Measurements from ENCODE around the gene DQX1.

DQX1 gene

DNA sequence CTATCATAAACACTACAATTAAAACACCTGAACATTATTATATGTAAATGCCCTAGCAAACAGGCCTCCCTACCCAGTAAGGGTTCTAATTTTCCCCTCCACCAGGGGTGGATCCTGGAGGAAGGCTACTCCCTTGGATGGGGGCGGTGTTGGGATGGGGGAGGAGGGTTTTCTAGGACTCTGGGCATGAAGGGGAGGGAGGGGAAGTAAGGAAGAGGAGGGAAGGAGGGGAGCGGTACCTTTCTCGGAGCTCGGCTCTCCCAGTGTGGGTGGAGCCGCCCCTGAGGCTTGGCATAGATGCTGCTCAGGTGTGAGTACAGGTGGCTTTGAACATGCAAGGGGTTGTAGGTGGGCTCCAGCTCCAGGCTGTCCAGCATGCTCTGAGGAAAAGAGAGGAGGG is 33.9 kb upstream of the DQX1 start:
- Histone ChIP-seq H3K4me3 (ENCODE audit: low read depth, low read length) (no peak overlapping the region), H3K9me3 (ENCODE audit: control insufficient read depth, insufficient read depth, low read depth, low read length) (no peaks in the 10 kb centered on the region), H3K4me1 (ENCODE audit: control insufficient read depth, insufficient read depth, low read length) (no peaks in the 10 kb centered on the region), H3K27ac (ENCODE audit: extremely low read depth, low read depth, low read length) (no peak overlapping the region), H3K36me3 (ENCODE audit: control insufficient read depth in 2 of 2, insufficient read depth in 1 of 2, low read length in 2 of 2) (peaks cover 0 to 3% of the 10 kb centered on the region in 2 experiments; a peak in 1 of 3 replicates)
- TF ChIP-seq OVOL3 (tag by site-specific recombination; IDR thresholded peaks at IDR 0.05) (no peak), SP3 (tag by site-specific recombination; IDR thresholded peaks at IDR 0.05) (0 out of 2 replicates have a peak, but pooled peaks have one; percentile 9), ZNF37A (tag by site-specific recombination; IDR thresholded peaks at IDR 0.05) (no peak), KLF1 (tag by site-specific recombination; IDR thresholded peaks at IDR 0.05) (no peak), ZNF558 (tag by site-specific recombination; IDR thresholded peaks at IDR 0.05) (no peak), EGR2 (tag by site-specific recombination; IDR thresholded peaks at IDR 0.05; ENCODE audit: low read depth) (peak; percentile 42; the same call in 1 of the 2 replicates), ZFHX2 (tag by site-specific recombination; conservative IDR thresholded peaks at IDR 0.05) (0 out of 2 replicates have a peak, but pooled peaks have one; percentile 27)
- ChIA-PET CTCF (interaction anchor here (0.6 kb wide), 1 partner anchor 310 kb away, joined by 3 read pairs; no protein-coding TSS in a partner anchor), POLR2A (no interaction called here)

- H3K36me3 ChIP-seq (ENCODE audit: control insufficient read depth in 2 of 2, insufficient read depth in 1 of 2, low read length in 2 of 2) = peaks cover 0 to 3% of the 10 kb centered on the region in 2 experiments; a peak in 1 of 3 replicates
- ChIA-PET CTCF (interaction anchor here (0.5 to 2.3 kb wide), 8 partner anchors 29 to 1697 kb away, joined by 3 to 13 read pairs (median 3); partner anchors contain the start of genes AUP1, CCDC142, SEMA4F and TTC31), POLR2A (interaction anchor here (1.3 kb wide), 1 partner anchor 360 kb away, joined by 3 read pairs; the partner anchor contains the start of gene MTHFD2)
- H3K27ac ChIP-seq (ENCODE audit: extremely low read depth, low read depth, low read length) = no peak overlapping the region
- no peak overlapping the region for H3K4me3 ChIP-seq (ENCODE audit: low read depth, low read length)
- no peaks in the 10 kb centered on the region for H3K9me3 ChIP-seq (ENCODE audit: control insufficient read depth, insufficient read depth, low read depth, low read length)
- TF ChIP-seq ZNF629 (tag by site-specific recombination; IDR thresholded peaks at IDR 0.05) = no peak
- TF ChIP-seq ZNF341 (tag by site-specific recombination; IDR thresholded peaks at IDR 0.05; ENCODE audit: low read depth) = no peak
- TF ChIP-seq GLIS2 (tag by site-specific recombination; IDR thresholded peaks at IDR 0.05) = no peak
- no peak for TF ChIP-seq ZNF175 (tag by site-specific recombination; IDR thresholded peaks at IDR 0.05)
- no peak for TF ChIP-seq ZNF837 (tag by site-specific recombination; IDR thresholded peaks at IDR 0.05)
- TF ChIP-seq ZNF391 (tag by site-specific recombination; IDR thresholded peaks at IDR 0.05; ENCODE audit: borderline replicate concordance, low read depth) = no peak
- TF ChIP-seq ZBTB17 (tag by site-specific recombination; IDR thresholded peaks at IDR 0.05) = peak; percentile 89
- no peak for TF ChIP-seq ZNF558 (tag by site-specific recombination; IDR thresholded peaks at IDR 0.05)
- no peak for TF ChIP-seq KLF16 (tag by site-specific recombination; IDR thresholded peaks at IDR 0.05)
- peak; percentile 51 for TF ChIP-seq PRDM1 (tag by site-specific recombination; IDR thresholded peaks at IDR 0.05)
- TF ChIP-seq ZNF830 (tag by site-specific recombination; IDR thresholded peaks at IDR 0.05; ENCODE audit: low read depth) = no peak
- TF ChIP-seq KLF17 (tag by site-specific recombination; IDR thresholded peaks at IDR 0.05) = no peak
- no peak for TF ChIP-seq ZNF660 (tag by site-specific recombination; IDR thresholded peaks at IDR 0.05)
- TF ChIP-seq, protein P1, sequence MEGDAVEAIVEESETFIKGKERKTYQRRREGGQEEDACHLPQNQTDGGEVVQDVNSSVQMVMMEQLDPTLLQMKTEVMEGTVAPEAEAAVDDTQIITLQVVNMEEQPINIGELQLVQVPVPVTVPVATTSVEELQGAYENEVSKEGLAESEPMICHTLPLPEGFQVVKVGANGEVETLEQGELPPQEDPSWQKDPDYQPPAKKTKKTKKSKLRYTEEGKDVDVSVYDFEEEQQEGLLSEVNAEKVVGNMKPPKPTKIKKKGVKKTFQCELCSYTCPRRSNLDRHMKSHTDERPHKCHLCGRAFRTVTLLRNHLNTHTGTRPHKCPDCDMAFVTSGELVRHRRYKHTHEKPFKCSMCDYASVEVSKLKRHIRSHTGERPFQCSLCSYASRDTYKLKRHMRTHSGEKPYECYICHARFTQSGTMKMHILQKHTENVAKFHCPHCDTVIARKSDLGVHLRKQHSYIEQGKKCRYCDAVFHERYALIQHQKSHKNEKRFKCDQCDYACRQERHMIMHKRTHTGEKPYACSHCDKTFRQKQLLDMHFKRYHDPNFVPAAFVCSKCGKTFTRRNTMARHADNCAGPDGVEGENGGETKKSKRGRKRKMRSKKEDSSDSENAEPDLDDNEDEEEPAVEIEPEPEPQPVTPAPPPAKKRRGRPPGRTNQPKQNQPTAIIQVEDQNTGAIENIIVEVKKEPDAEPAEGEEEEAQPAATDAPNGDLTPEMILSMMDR (tag by site-specific recombination; IDR thresholded peaks at IDR 0.05) = no peak
- H3K4me1 ChIP-seq (ENCODE audit: control insufficient read depth, insufficient read depth, low read length) = no peaks in the 10 kb centered on the region; the same call in 1 of the 2 replicates
These were observed 32.5 kb upstream of the DQX1 start for GRCh38 chr2:74558284-74559230.
